ENCODE measurements around the gene SELENOS.
"Not testable (repeated sequence)": the region's sequence is repeated elsewhere in the genome, so short reads cannot be mapped to it uniquely, and the experiment has no call there.

Gene SELENOS

GRCh38 chr15:101309436-101310160 is 32.3 kb upstream of the SELENOS start:
- no peak for DNase-seq (ENCODE audit: low read depth)

DNA sequence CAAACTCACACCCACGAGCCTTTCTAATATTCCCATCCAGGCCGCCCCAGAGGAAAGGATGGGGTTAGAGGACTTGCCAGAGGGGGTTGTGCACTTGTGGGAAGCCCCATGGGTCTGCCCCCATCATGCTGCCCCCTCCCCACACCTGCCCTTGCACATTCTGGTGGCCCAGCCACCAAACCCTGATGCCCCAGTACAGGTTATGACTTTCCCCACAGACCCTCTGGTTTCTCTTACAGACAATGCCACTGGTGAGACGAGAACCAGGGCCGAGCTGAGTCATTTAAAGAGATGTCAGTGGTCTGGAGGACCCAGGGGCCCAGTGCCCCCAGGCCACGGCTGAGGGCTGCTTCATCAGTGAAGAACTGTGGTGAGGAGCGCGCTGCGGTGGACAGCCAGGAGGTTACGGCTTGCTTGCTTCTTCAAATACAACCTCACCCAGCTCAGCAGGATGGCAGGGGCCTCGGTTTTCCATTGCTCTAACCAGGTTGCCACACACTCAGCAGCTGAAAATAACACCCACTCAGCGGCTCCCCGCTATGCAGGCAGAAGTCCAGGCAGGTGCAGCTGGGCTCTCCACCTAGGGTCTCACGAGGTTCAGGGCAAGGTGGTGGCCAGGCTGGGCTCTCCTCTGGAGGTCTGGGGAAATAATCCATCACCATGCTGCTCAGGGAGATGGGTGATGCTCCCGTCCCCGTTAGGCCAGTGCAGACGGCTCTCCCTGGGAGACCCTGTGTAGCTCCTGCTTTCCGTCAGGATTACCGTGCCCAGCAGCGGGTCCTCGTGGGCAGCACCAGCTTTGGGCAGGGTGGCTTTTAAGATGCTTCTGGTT is 31.5 kb upstream of the SELENOS start:
- no peak for DNase-seq (ENCODE audit: low read depth)

DNA sequence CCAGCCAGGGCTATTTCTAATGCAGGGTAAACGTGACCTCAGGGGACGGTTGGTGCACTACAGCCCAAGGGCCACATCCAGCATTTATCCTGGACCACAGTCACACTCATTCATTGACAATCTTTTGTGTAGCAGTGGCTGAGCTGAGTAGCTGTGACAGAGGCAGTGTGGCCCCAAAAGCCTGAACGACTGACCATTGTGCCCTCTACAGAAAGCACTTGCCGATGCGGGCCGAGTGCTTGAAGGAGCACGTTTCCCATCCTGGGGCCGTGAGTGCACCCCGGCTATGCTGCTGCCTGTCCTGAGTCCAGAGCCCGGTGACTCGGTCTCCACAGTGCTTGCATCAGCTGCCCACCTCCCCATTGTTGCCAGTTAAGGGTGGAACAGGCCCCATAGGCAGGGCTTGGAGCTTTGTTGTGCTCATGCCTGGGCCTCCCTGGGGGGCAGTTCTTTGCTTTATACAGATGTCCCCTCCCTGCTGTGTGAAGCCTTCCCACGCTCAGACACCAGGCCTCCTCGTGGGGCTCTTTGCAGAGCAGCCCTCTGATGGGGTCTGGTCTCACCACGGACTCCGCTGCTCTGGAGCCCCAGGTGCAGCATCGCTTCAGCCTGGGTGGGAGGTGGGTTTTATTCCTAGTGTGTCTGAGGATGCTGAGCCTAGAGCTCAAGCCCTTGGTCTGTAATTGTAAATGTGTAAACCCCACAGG is 30.8 kb upstream of the SELENOS start:
- DNase-seq (ENCODE audit: low read depth), result no peak

DNA sequence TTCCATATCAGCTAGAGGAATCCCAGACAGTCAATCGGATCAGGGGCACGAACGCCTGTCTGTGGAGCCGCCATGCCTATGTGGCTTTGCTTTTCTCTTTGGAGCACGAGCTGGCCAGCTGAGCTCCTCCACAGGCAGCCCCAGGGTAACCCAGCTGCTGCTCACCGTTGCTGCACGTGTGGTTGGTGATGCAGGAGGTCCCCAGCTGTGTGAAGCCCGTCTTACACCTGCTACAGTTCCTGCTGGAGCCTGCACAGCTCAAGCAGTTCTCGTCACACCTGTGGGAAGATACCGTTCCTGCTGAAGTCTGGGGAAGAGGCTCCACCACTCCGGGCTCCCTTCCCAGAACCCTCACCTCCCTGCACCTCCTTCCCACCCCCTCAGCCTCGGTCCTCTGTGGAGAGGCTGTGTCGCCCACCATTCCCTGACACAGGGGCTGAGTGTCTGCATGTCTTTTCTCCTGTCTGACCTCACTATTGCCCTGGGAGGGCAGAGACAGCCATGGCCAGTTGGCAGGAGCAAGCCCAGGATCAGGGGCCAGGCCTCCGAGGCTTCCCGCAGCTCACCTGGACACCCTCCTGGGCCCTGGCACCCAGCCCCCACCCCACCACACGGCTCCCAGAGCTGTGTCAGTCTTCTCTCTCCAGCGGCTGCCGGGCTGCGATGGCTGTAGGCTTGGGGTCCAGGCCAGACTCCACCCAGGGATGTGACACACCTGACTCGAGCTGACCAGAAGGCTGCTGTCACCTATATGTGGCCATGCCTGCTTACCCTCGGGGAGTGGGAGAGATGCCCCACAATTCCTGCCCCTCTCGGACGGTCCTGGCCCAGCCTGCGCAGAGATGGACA is 30.0 kb upstream of the SELENOS start:
- no peak for DNase-seq (ENCODE audit: low read depth)

DNA sequence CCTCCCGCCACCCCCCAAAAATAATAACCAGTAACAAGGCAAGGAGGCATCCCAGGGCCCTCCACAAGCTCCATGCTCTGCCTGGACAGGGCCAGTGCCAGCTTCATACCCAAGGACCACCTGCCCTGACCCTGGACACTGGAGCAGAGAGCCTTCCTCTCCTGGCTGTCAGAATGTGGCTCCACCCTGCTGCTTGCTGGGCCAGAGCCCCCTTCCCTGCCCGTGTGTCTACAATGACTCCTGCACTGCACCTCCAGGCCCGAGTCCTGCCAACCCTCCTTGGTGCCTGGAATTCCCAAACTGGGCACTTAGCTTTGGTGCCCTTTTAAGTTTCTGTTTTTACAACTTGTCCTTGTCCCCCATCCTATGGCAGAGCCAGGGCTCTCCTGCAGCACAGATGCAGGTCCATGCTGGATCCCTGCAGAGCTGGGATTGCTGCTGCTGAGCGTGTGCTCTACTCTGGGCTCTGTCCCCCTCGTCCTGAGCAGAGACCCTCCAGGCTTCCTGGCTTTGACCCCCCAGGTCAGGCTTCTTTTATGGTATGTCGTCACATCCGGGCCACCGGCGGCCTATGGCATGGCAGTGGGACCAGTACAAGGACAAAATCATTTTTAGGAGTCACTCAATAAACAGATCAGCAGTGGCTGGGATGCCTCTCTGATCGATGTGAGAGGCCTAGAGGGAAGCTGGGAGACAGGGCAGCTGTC is 29.2 kb upstream of the SELENOS start:
- no peak for DNase-seq (ENCODE audit: low read depth)

DNA sequence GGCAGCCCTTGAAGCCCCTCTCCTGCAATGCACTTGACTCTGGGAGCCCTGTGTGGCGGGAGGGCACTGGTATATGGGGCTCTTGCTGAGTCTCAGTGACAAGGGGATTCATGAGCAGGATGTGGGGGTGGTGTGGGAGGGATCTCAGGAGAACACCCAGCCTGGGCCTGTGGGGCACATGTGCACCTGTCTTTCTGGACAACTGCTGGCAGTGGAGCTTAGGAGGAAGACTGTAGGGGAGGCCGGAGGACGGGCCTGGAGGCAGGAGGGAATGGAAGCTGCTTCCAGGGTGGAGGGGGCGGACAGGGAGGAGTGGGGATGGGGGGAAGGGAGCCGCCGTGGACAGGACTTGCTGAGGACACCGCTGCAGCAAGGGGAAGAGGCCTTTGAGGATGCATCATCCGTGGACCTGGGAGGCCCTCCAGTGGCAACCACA is 28.6 kb upstream of the SELENOS start:
- no peak for DNase-seq (ENCODE audit: low read depth)

GRCh38 chr15:101303408-101303807 is 26.1 kb upstream of the SELENOS start:
- no peak for DNase-seq (ENCODE audit: low read depth)

GRCh38 chr15:101296418-101297405 is 19.4 kb upstream of the SELENOS start:
- DNase-seq (ENCODE audit: low read depth), result peak; percentile 66

DNA sequence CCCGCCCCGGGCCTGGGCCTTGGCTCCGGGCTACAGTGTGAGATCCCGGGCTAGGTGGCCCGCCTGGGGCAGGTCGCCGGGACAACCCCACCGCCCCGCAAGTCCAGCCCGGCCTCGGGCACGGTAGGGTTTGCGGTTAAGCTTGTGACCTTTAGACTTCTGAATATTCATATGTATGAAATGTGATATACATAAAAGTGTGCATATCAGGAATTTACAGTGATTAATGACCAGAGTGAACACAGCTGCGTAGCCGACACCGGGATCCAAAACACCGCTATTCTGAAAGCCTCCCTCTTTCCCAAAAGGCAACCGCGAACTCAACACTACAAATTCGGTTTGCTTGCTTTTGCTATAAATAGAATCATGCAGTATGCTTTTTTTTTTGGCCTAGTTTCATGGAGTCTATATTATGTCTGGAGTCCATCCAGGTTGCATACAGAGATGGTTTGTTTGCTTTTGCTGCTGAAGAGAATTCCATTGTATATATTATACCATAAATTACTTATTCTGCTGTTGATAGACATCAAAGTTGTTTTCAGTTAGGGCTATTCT is 18.4 kb upstream of the SELENOS start:
- peak; percentile 42 for DNase-seq (ENCODE audit: low read depth)

GRCh38 chr15:101294731-101295606 is 17.7 kb upstream of the SELENOS start, which contains the start of gene SNRPA1:
Gene SNRPA1 (minus strand): TSS chr15:101295248. CDS start chr15:101295178, 70 bp downstream.
- DNase-seq (ENCODE audit: low read depth), result peak; percentile 98

GRCh38 chr15:101293122-101293521 is 15.8 kb upstream of the SELENOS start:
- no peak for DNase-seq (ENCODE audit: low read depth)

- peak; percentile 57 for DNase-seq (ENCODE audit: low read depth)
Observed at GRCh38 chr15:101288905-101289513, 11.7 kb upstream of the SELENOS start.

- DNase-seq (ENCODE audit: low read depth), result not testable (repeated sequence)
Observed at GRCh38 chr15:101287342-101287741, 10.1 kb upstream of the SELENOS start.

DNA sequence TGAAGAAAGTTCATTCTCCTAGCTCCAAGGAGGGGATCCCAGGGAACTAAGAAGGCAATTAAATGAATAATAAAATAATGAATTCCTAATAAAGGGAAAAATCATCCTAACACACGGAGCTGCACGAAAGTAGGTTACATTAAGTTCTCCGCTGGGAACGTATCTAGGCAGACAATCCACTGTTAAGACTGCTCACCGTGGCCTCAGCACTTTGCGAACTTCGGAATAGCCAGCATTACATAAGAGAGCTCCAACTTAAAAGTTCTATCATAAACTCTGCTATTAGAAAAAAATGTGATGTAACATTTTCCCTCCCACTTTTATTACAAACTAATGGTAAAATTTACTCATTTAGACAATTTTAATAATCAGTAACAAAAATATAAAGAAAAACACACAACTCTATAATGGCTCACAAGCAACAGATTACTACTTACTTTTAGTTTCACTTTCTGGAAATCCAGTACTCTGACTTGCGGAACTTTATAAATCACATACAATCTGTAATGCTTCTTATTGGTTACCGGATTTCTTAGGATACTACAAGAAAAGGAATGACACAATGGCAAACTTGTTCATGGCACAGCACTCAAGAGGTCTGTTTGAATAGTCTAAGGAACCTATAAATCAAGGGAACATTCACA is 9.3 kb upstream of the SELENOS start:
- no peak for DNase-seq (ENCODE audit: low read depth)

DNA sequence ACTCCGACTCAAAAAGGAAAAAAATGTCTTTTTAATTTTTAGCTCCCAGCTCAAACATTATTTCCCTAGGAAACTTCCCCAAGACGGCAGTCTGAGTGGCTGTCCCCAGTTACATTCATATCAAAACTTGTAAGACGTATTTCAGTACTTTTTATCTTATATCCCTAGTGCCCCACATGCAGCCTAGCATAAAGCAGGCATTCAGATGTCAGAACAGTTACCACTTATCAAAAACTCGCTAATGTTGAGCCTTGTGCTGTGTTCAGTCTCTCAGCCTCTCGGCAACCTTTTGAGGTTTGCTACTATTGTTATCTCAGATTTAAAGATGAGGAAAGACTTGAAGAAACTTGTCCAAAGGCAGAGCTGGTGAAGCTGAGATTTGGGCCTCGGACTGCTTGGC is 6.6 kb upstream of the SELENOS start:
- no peak for DNase-seq (ENCODE audit: low read depth)

DNA sequence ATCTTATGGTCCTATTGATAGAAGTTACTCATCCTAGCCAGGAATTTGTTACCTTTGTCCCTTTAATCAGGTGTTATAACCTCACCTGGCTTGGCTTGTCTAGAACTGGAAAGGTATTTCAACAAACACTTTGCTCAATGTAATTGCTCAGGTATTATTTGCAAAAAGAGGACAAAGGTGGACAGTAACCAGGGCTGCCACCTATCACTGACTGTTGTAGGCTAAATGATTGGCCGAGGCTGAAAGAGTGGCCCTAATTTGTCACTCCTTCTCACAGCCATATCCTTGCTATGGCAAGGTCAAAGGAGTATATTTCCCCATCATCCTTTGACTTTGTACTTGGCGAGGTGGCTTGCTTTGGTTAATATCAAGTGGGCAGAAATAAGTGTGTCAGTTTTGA is 2.7 kb upstream of the SELENOS start:
- no peak for DNase-seq (ENCODE audit: low read depth)

- DNase-seq (ENCODE audit: low read depth), result no peak
Observed at GRCh38 chr15:101277943-101278564, 769 bp upstream of the SELENOS start.
